Chondrocyte (in vitro differentiated cells): ENCODE results near the gene DNTT. TPM values are rescaled to one million over a fixed set of nuclear protein-coding genes. Genes with fewer than 3 reads are reported as not detected.
A peak's percentile ranks its signal among the peaks of the same experiment; 100 is the strongest.

Experiments used
- DNase-seq: peaks from one replicate; pipeline ENCODE4 v3.0.0; 2021; ENCODE audit warnings: mixed read lengths, low spot score
- H3K27ac Mint-ChIP-seq: one replicate; pipeline ENCODE4 v1.8.0; 2021; ENCODE audit warnings: mild to moderate bottlenecking, moderate library complexity, mixed read lengths; ENCODE audit not compliant: unreplicated experiment
- H3K27me3 Mint-ChIP-seq: 2 replicates; pipeline ENCODE4 v1.8.0; 2021; ENCODE audit warnings: low read depth, mixed read lengths
- H3K36me3 Mint-ChIP-seq: 2 replicates; pipeline ENCODE4 v1.8.0; 2021; ENCODE audit warnings: low read depth, mixed read lengths
- H3K4me1 Mint-ChIP-seq: 2 replicates; pipeline ENCODE4 v1.8.0; 2021; ENCODE audit warnings: low read depth, mild to moderate bottlenecking, mixed read lengths
- H3K4me3 Mint-ChIP-seq: one replicate; pipeline ENCODE4 v1.8.0; 2021; ENCODE audit warnings: mild to moderate bottlenecking, moderate library complexity, mixed read lengths; ENCODE audit not compliant: unreplicated experiment
- H3K9me3 Mint-ChIP-seq: 2 replicates; pipeline ENCODE4 v1.8.0; 2021; ENCODE audit warnings: low read depth, mixed read lengths
- total RNA-seq: library from RNA; stranded (reverse); gene quantifications from 3 replicates; pipeline ENCODE4 v1.2.1, GENCODE V29; 2021
- TF ChIP-seq, protein P1 (sequence below): fragments of 200-600 bp; sonication (generic); IDR thresholded peaks from 2 replicates; pipeline ENCODE4 v1.5.0; 2021; ENCODE audit warnings: antibody characterized with exemption, mild to moderate bottlenecking, moderate library complexity

Gene DNTT
- total RNA-seq, 1 donor from 2014 or later: not detected

- H3K4me3 Mint-ChIP-seq: no peak overlapping the region
- no peak for DNase-seq
- no peak overlapping the region for H3K27ac Mint-ChIP-seq
- no peaks in the 10 kb centered on the region for H3K9me3 Mint-ChIP-seq
- peaks cover 5% of the 10 kb centered on the region for H3K27me3 Mint-ChIP-seq
- TF ChIP-seq, protein P1, sequence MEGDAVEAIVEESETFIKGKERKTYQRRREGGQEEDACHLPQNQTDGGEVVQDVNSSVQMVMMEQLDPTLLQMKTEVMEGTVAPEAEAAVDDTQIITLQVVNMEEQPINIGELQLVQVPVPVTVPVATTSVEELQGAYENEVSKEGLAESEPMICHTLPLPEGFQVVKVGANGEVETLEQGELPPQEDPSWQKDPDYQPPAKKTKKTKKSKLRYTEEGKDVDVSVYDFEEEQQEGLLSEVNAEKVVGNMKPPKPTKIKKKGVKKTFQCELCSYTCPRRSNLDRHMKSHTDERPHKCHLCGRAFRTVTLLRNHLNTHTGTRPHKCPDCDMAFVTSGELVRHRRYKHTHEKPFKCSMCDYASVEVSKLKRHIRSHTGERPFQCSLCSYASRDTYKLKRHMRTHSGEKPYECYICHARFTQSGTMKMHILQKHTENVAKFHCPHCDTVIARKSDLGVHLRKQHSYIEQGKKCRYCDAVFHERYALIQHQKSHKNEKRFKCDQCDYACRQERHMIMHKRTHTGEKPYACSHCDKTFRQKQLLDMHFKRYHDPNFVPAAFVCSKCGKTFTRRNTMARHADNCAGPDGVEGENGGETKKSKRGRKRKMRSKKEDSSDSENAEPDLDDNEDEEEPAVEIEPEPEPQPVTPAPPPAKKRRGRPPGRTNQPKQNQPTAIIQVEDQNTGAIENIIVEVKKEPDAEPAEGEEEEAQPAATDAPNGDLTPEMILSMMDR: no peak
- H3K36me3 Mint-ChIP-seq: no peaks in the 10 kb centered on the region
- peaks cover 9% of the 10 kb centered on the region for H3K4me1 Mint-ChIP-seq
Observed at GRCh38 chr10:96380821-96381220, 76.6 kb downstream of the DNTT start.

- Mint-ChIP-seq H3K27ac (no peak overlapping the region), H3K36me3 (no peaks in the 10 kb centered on the region), H3K27me3 (peaks cover 2% of the 10 kb centered on the region), H3K4me1 (peaks cover 19% of the 10 kb centered on the region), H3K9me3 (no peaks in the 10 kb centered on the region), H3K4me3 (no peak overlapping the region)
- no peak for DNase-seq
- TF ChIP-seq, protein P1: no peak
Observed at GRCh38 chr10:96384506-96384905, 80.3 kb downstream of the DNTT start.

GRCh38 chr10:96387161-96387560 lies 82.9 kb downstream of the DNTT start:
- peak overlapping the region; percentile 70 for H3K27ac Mint-ChIP-seq
- H3K36me3 Mint-ChIP-seq: no peaks in the 10 kb centered on the region
- peaks cover 2% of the 10 kb centered on the region for H3K27me3 Mint-ChIP-seq
- no peak overlapping the region for H3K4me3 Mint-ChIP-seq
- no peak for DNase-seq
- TF ChIP-seq, protein P1: no peak
- H3K9me3 Mint-ChIP-seq: no peaks in the 10 kb centered on the region
- peaks cover 15% of the 10 kb centered on the region for H3K4me1 Mint-ChIP-seq

- Mint-ChIP-seq H3K27ac (peak overlapping the region; percentile 70), H3K4me3 (no peak overlapping the region), H3K4me1 (peaks cover 15% of the 10 kb centered on the region), H3K9me3 (no peaks in the 10 kb centered on the region), H3K27me3 (peaks cover 2% of the 10 kb centered on the region), H3K36me3 (no peaks in the 10 kb centered on the region)
- TF ChIP-seq, protein P1: no peak
- DNase-seq: no peak
Observed at GRCh38 chr10:96387601-96388000, 83.4 kb downstream of the DNTT start.

Other genes starting within 250 kb of the DNTT start
- gene ZNF518A, start 174.1 kb upstream of the DNTT start, total RNA-seq: 10.6 to 20.2 TPM (median 10.9 TPM) in 3 replicates
- not detected in 3 replicates for gene BLNK, start 32.9 kb upstream of the DNTT start, total RNA-seq
- gene OPALIN, start 54.6 kb downstream of the DNTT start, total RNA-seq: not detected in 3 replicates
- 1.2 to 1.9 TPM (median 1.5 TPM) in 3 replicates for gene TLL2, start 209.5 kb downstream of the DNTT start, total RNA-seq